Tibial nerve (tissue), 4 donors: ENCODE measurements around the gene MARCHF3.
"Not testable (repeated sequence)": the region's sequence is repeated elsewhere in the genome, so short reads cannot be mapped to it uniquely, and the experiment has no call there.

ENCODE experiments used
- CTCF ChIP-seq, 5 experiments: fragments of 200-600 bp in 3 of 5; fragments of 450-650 bp in 2 of 5; sonication (generic) in 3 of 5; IDR thresholded peaks; one replicate each; pipeline ENCODE4 v1.5.1; 2016 to 2019; ENCODE audit warnings: antibody characterized with exemption in 5 of 5, mild to moderate bottlenecking in 3 of 5, moderate library complexity in 2 of 5
- EP300 ChIP-seq, 2 donors: sonication (generic); formaldehyde crosslinking; IDR thresholded peaks; one replicate each; pipeline ENCODE4 v1.6.1; 2017; ENCODE audit warnings: antibody characterized with exemption in 2 of 2, mild to moderate bottlenecking in 1 of 2
- POLR2A ChIP-seq, 2 donors: fragments of 450-650 bp; IDR thresholded peaks; one replicate each; pipeline ENCODE4 v1.6.1; 2017; ENCODE audit warnings: antibody characterized with exemption in 2 of 2, mild to moderate bottlenecking in 2 of 2, moderate library complexity in 2 of 2

- TF ChIP-seq CTCF, EP300, POLR2A (IDR thresholded peaks at IDR 0.05): not testable (repeated sequence)
Measured at GRCh38 chr5:126853541-126854307, 176.6 kb downstream of the MARCHF3 start.
